GM23338 (cell line): Measurements from ENCODE around the gene PHYHIPL. TPM values are rescaled to one million over a fixed set of nuclear protein-coding genes. Genes with fewer than 3 reads are reported as not detected.

Experiments
- ATAC-seq: fragments of 200-7000 bp; cut with Tn5 transposase; 3 replicates; pipeline ENCODE4 v1.9.1; 2020
- DNase-seq: peaks from one replicate; pipeline ENCODE4 v3.0.0-alpha.2; 2015; ENCODE audit warnings: low spot score
- H2AFZ ChIP-seq: fragments of 200-600 bp; sonication (generic); 2 replicates; pipeline ENCODE4 v1.8.0; 2016; ENCODE audit warnings: antibody characterized with exemption, mild to moderate bottlenecking, moderate library complexity
- H3F3A ChIP-seq: fragments of 200-600 bp; sonication (generic); replicated peaks from 2 replicates; pipeline ENCODE4 v1.8.0; 2017; ENCODE audit warnings: antibody characterized with exemption, mixed run types, low read depth
- H3K27ac ChIP-seq: fragments of 200-600 bp; sonication (generic); 2 replicates; pipeline ENCODE4 v1.6.1; 2016; ENCODE audit warnings: low read depth
- H3K27me3 ChIP-seq: fragments of 200-600 bp; sonication (generic); 2 replicates; pipeline ENCODE4 v1.8.0; 2016; ENCODE audit warnings: mild to moderate bottlenecking, mixed run types, moderate library complexity; ENCODE audit not compliant: insufficient read depth
- H3K36me3 ChIP-seq: fragments of 200-600 bp; sonication (generic); 2 replicates; pipeline ENCODE4 v1.8.0; 2016; ENCODE audit warnings: mild to moderate bottlenecking; ENCODE audit not compliant: insufficient read depth
- H3K4me1 ChIP-seq: fragments of 200-600 bp; sonication (generic); 2 replicates; pipeline ENCODE4 v1.8.0; 2016; ENCODE audit warnings: mild to moderate bottlenecking, moderate library complexity; ENCODE audit not compliant: insufficient read depth
- H3K4me2 ChIP-seq: fragments of 200-600 bp; sonication (generic); 2 replicates; pipeline ENCODE4 v1.7.1; 2017; ENCODE audit warnings: mixed run types
- H3K4me3 ChIP-seq: fragments of 200-600 bp; sonication (generic); 2 replicates; pipeline ENCODE4 v1.6.1; 2016; ENCODE audit warnings: mixed run types
- H3K79me2 ChIP-seq: fragments of 200-600 bp; sonication (generic); replicated peaks from 2 replicates; pipeline ENCODE4 v1.8.0; 2017; ENCODE audit warnings: mild to moderate bottlenecking; ENCODE audit not compliant: insufficient read depth
- H3K9me2 ChIP-seq: fragments of 200-600 bp; sonication (generic); 2 replicates; pipeline ENCODE4 v1.8.0; 2017; ENCODE audit not compliant: insufficient read depth
- H4K20me1 ChIP-seq: fragments of 200-600 bp; sonication (generic); replicated peaks from 2 replicates; pipeline ENCODE4 v1.8.0; 2017; ENCODE audit warnings: mild to moderate bottlenecking; ENCODE audit not compliant: insufficient read depth
- H3K27ac Mint-ChIP-seq: 2 replicates; pipeline ENCODE4 v1.8.0; 2020; ENCODE audit warnings: inconsistent platforms, mild to moderate bottlenecking, moderate library complexity, mixed read lengths
- H3K27me3 Mint-ChIP-seq: 3 replicates; pipeline ENCODE4 v1.8.0; 2022; ENCODE audit warnings: low read depth, mild to moderate bottlenecking, moderate library complexity, mixed read lengths, inconsistent platforms; ENCODE audit not compliant: insufficient read depth, poor library complexity
- H3K36me3 Mint-ChIP-seq: 3 replicates; pipeline ENCODE4 v1.8.0; 2021; ENCODE audit warnings: low read depth, mild to moderate bottlenecking, inconsistent platforms, moderate library complexity, mixed read lengths
- H3K4me1 Mint-ChIP-seq: 3 replicates; pipeline ENCODE4 v1.8.0; 2020; ENCODE audit warnings: mild to moderate bottlenecking, inconsistent platforms, mixed read lengths
- H3K4me3 Mint-ChIP-seq: 3 replicates; pipeline ENCODE4 v1.8.0; 2021; ENCODE audit warnings: moderate library complexity, mild to moderate bottlenecking, inconsistent platforms, mixed read lengths
- H3K9me3 Mint-ChIP-seq: 3 replicates; pipeline ENCODE4 v1.8.0; 2020; ENCODE audit warnings: moderate library complexity, mild to moderate bottlenecking, inconsistent platforms, mixed read lengths
- CREB1 ChIP-seq: fragments of 250-450 bp; sonication (Bioruptor Pico); IDR thresholded peaks from 2 replicates; pipeline ENCODE4 v1.5.0; 2020; ENCODE audit warnings: low read depth, mild to moderate bottlenecking, moderate library complexity
- EZH2 ChIP-seq: fragments of 200-600 bp; sonication (generic); IDR thresholded peaks from one replicate; pipeline ENCODE4 v1.8.0; 2017; ENCODE audit warnings: antibody characterized with exemption, mild to moderate bottlenecking, low read depth; ENCODE audit not compliant: unreplicated experiment
- EZH2phosphoT487 ChIP-seq: fragments of 200-600 bp; sonication (generic); IDR thresholded peaks from one replicate; pipeline ENCODE4 v1.8.1; 2018; ENCODE audit warnings: antibody characterized with exemption; ENCODE audit not compliant: unreplicated experiment
- NANOG ChIP-seq: IDR thresholded peaks from 2 replicates; pipeline ENCODE4 v1.6.1; 2016; ENCODE audit warnings: antibody characterized with exemption, borderline replicate concordance
- POLR2AphosphoS5 ChIP-seq: IDR thresholded peaks from 2 replicates; pipeline ENCODE4 v1.6.1; 2016; ENCODE audit warnings: antibody characterized with exemption, low read depth
- ZNF114 ChIP-seq: fragments of 250-450 bp; sonication (Bioruptor Pico); IDR thresholded peaks from 2 replicates; pipeline ENCODE4 v1.5.0; 2020; ENCODE audit warnings: mild to moderate bottlenecking, moderate library complexity
- polyA plus RNA-seq: library from polyadenylated mRNA; unstranded; fragments of >200 nt; fragmentation: Nextera tagmentation; extraction: Ambion mirVana; gene quantifications from 2 replicates; pipeline ENCODE4 v1.2.1, GENCODE V29; 2016
- total RNA-seq: library from RNA; depleted of rRNA; stranded (reverse); fragments of >200 nt; shearing (Covaris generic); gene quantifications from 2 replicates; pipeline ENCODE4 v1.2.3, GENCODE V29; 2014
- TF ChIP-seq, protein P1 (sequence below): IDR thresholded peaks from 2 replicates; pipeline ENCODE4 v1.6.1; 2016; ENCODE audit warnings: antibody characterized with exemption
- TF ChIP-seq, protein P2 (sequence below), 2 experiments: fragments of 200-600 bp in 1 of 2; sonication (generic) in 1 of 2; conservative IDR thresholded peaks; 2 replicates each; pipeline versions ENCODE4 v1.5.1 to v1.6.1; 2016 to 2017; ENCODE audit warnings: antibody characterized with exemption in 2 of 2, low read depth in 2 of 2, mild to moderate bottlenecking in 2 of 2, moderate library complexity in 1 of 2

The PHYHIPL gene
- total and polyA plus RNA-seq, 2 experiments from 2014 or later: 0.24 to 0.27 TPM

DNA sequence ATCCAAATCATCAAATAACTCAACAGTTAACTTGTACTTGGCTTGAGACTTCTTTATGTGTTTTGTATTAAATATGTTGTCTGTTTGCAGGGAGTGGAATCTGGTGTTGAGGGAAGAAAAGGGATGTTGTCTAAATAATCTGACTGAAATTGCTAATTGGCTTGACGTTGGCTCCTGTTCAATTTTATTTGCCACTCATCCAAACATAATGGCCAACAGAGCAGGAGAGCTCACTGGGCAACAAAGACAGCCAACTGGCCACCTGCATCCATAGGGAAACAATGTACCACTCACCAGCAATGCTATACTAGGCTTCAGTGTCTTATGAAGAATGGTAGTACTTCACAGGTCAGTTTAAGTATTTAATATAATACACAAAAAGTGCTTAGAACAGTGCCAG lies 105.4 kb downstream of the PHYHIPL start:
- H3K4me3 Mint-ChIP-seq: no peak overlapping the region
- H3K4me3 ChIP-seq: no peak overlapping the region
- no peak for ATAC-seq

DNA sequence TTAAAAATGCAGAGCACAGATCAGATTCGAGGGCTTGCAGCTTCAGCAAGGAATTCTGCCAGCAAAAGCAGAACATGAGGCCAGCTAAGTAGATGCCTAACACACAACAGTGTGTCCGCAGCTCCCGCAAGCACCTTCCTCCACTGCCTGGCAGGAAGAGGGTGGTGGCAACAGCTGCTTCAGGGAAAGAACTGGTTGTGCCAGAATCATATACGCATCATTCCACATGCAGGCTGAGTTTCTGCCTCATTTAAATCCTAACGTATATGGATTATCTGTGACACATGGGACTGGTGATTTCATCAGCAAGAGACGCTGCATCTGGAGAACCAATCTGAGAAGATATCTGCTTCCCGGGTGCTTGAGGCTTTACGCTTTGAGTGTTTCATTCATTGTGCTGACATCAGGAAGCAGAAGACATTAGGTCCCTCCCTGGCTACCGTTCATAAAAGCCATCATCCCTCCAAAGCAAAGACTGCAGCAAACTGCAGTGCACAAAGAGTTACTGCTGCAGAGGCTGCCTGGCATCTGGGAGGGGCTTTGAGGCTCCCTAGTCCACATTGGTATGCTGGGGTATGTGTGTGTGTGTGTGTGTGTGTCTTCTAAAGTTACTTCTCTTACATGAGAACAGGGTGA lies 107.1 kb downstream of the PHYHIPL start:
- H3K4me1 Mint-ChIP-seq: peaks cover 16% of the 10 kb centered on the region; the same call in 2 of the 3 replicates
- H3K36me3 Mint-ChIP-seq: no peaks in the 10 kb centered on the region
- DNase-seq: peak; percentile 21
- no peak overlapping the region for H3K27ac Mint-ChIP-seq
- ATAC-seq: peak; percentile 62
- Histone ChIP-seq H3K4me2 (no peak overlapping the region), H3K4me3 (no peak overlapping the region), H3K79me2 (no peaks in the 10 kb centered on the region), H3K27ac (no peak overlapping the region), H4K20me1 (no peaks in the 10 kb centered on the region), H3K27me3 (no peaks in the 10 kb centered on the region), H3K36me3 (no peaks in the 10 kb centered on the region), H3K9me2 (no peaks in the 10 kb centered on the region; the same call in none of the 2 replicates), H2AFZ (peak overlapping the region; percentile 59; the same call in 1 of the 2 replicates), H3K4me1 (peaks cover 12% of the 10 kb centered on the region; the same call in 1 of the 2 replicates), H3F3A (no peaks in the 10 kb centered on the region)
- no peak overlapping the region for H3K4me3 Mint-ChIP-seq
- no peaks in the 10 kb centered on the region; the same call in 2 of the 3 replicates for H3K9me3 Mint-ChIP-seq
- peaks cover 3% of the 10 kb centered on the region for H3K27me3 Mint-ChIP-seq
- TF ChIP-seq POLR2AphosphoS5 (no peak), CREB1 (CRISPR knock-in tag) (no peak), NANOG (no peak), EZH2phosphoT487 (no peak), EZH2 (no peak)
- TF ChIP-seq, protein P1, sequence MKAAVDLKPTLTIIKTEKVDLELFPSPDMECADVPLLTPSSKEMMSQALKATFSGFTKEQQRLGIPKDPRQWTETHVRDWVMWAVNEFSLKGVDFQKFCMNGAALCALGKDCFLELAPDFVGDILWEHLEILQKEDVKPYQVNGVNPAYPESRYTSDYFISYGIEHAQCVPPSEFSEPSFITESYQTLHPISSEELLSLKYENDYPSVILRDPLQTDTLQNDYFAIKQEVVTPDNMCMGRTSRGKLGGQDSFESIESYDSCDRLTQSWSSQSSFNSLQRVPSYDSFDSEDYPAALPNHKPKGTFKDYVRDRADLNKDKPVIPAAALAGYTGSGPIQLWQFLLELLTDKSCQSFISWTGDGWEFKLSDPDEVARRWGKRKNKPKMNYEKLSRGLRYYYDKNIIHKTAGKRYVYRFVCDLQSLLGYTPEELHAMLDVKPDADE: no peak

More for the DNA sequence above, 105.4 kb downstream of the PHYHIPL start:
- Histone ChIP-seq H3K4me1 (peaks cover 12% of the 10 kb centered on the region; the same call in 1 of the 2 replicates), H3F3A (no peaks in the 10 kb centered on the region), H3K36me3 (no peaks in the 10 kb centered on the region), H3K9me2 (no peaks in the 10 kb centered on the region; the same call in none of the 2 replicates), H4K20me1 (no peaks in the 10 kb centered on the region), H3K79me2 (no peaks in the 10 kb centered on the region), H3K27me3 (no peaks in the 10 kb centered on the region), H2AFZ (no peak overlapping the region), H3K27ac (no peak overlapping the region), H3K4me2 (no peak overlapping the region)
- TF ChIP-seq, protein P1: no peak
- no peak for TF ChIP-seq ZNF114 (CRISPR knock-in tag)
- TF ChIP-seq, protein P2, sequence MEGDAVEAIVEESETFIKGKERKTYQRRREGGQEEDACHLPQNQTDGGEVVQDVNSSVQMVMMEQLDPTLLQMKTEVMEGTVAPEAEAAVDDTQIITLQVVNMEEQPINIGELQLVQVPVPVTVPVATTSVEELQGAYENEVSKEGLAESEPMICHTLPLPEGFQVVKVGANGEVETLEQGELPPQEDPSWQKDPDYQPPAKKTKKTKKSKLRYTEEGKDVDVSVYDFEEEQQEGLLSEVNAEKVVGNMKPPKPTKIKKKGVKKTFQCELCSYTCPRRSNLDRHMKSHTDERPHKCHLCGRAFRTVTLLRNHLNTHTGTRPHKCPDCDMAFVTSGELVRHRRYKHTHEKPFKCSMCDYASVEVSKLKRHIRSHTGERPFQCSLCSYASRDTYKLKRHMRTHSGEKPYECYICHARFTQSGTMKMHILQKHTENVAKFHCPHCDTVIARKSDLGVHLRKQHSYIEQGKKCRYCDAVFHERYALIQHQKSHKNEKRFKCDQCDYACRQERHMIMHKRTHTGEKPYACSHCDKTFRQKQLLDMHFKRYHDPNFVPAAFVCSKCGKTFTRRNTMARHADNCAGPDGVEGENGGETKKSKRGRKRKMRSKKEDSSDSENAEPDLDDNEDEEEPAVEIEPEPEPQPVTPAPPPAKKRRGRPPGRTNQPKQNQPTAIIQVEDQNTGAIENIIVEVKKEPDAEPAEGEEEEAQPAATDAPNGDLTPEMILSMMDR (conservative IDR thresholded peaks at IDR 0.05; ENCODE audit: low read depth in 2 of 2): no peak
- no peak for TF ChIP-seq CREB1 (CRISPR knock-in tag)
- Mint-ChIP-seq H3K4me1 (peaks cover 16% of the 10 kb centered on the region; the same call in 2 of the 3 replicates), H3K27me3 (peaks cover 3% of the 10 kb centered on the region), H3K27ac (no peak overlapping the region), H3K36me3 (no peaks in the 10 kb centered on the region), H3K9me3 (no peaks in the 10 kb centered on the region)
- DNase-seq: no peak
